ENCODE measurements around the gene INPP5B. TPM values are rescaled to one million over a fixed set of nuclear protein-coding genes. Genes with fewer than 3 reads are reported as not detected.

INPP5B gene
- total and polyA plus RNA-seq, 10 of the 15 experiments (the other 5 are each of a cell fraction or from before 2014, with no cell fraction given) = 10.9 to 54.4 (median 26.9) TPM

GRCh38 chr1:37851782-37852210, 95.1 kb downstream of the INPP5B start:
- intact Hi-C loops (cut with micrococcal nuclease; ENCODE audit: unreplicated experiment) = no loop called here
- ChIA-PET SMC1A (ENCODE audit: uncharacterized antibody, unreplicated experiment) (interaction anchor here (0.6 to 1.8 kb wide), 3 partner anchors 9 to 130 kb away, joined by 3 to 5 read pairs (median 3); no protein-coding TSS in a partner anchor), RAD21 (ENCODE audit: unreplicated experiment) (no interaction called here), CTCF (interaction anchor here (0.6 to 2.9 kb wide), 4 partner anchors 8 to 57 kb away, joined by 4 to 18 read pairs (median 4); partner anchors contain the start of gene MTF1), POLR2A (interaction anchor here (0.6 to 2.2 kb wide), 2 partner anchors 36 to 44 kb away, joined by 6 to 13 read pairs; partner anchors contain the start of genes C1orf122 and YRDC)
- Histone ChIP-seq H3K9ac (ENCODE audit: control insufficient read depth, insufficient read depth, low read length) (no peak overlapping the region), H3K36me3 (ENCODE audit: control insufficient read depth in 2 of 2, insufficient read depth in 2 of 2, low read length in 1 of 2) (peaks cover 0 to 9% of the 10 kb centered on the region in 2 experiments), H3K4me3 (peak overlapping the region; percentile 17; the same call in 1 of the 2 replicates), H3K27ac (ENCODE audit: control insufficient read depth, insufficient read depth) (no peak overlapping the region), H3K4me1 (ENCODE audit: control insufficient read depth, insufficient read depth, low read length) (peaks cover 10% of the 10 kb centered on the region; the same call in 1 of the 2 replicates), H3K27me3 (replicated peaks in 1 of 2; ENCODE audit: control insufficient read depth in 2 of 2, insufficient read depth in 2 of 2, low read length in 1 of 2) (no peaks in the 10 kb centered on the region), H3K9me3 (replicated peaks; ENCODE audit: control insufficient read depth, insufficient read depth, low read length) (no peaks in the 10 kb centered on the region), H2AFZ (ENCODE audit: control insufficient read depth, low read depth, low read length) (no peak overlapping the region), H3K79me2 (ENCODE audit: control insufficient read depth, insufficient read depth, low read length) (peaks cover 52% of the 10 kb centered on the region), H3K4me2 (ENCODE audit: control insufficient read depth, insufficient read depth) (no peak overlapping the region), H4K20me1 (ENCODE audit: control insufficient read depth, insufficient read depth) (no peaks in the 10 kb centered on the region)
- no peak for TF ChIP-seq RAD51 (IDR thresholded peaks at IDR 0.05)
- TF ChIP-seq POLR2AphosphoS5 (IDR thresholded peaks at IDR 0.05; ENCODE audit: low read length) = no peak
- TF ChIP-seq SPI1 (IDR thresholded peaks at IDR 0.05; ENCODE audit: borderline replicate concordance, insufficient read depth, low read depth, low read length) = peak; percentile 39; the same call in 1 of the 2 replicates
- in situ Hi-C loops (cut with MboI) = no loop called here
- 73% methylated on average over 2 of the region's 2 CpGs for WGBS (ENCODE audit: insufficient coverage, insufficient replicate concordance, low lambda C conversion rate, missing lambda C conversion rate)
- no TSS peak for BruUV-seq (replicated peaks)
- FAIRE-seq (peak; percentile 18), ATAC-seq (peak; percentile 52), DNase-seq (ENCODE audit: low read depth, low spot score) (peak; percentile 11)

GRCh38 chr1:37851262-37851661, 95.6 kb downstream of the INPP5B start:
- TF ChIP-seq RAD21 (IDR thresholded peaks at IDR 0.05; ENCODE audit: insufficient read depth, low read depth, low read length) = no peak
- TF ChIP-seq FOXM1 (IDR thresholded peaks at IDR 0.05; ENCODE audit: low read depth, low read length) = no peak
- ATAC-seq (no peak), FAIRE-seq (no peak), DNase-seq (ENCODE audit: low read depth, low spot score) (no peak)
- no peak overlapping the region for H3K4me2 ChIP-seq (ENCODE audit: control insufficient read depth, insufficient read depth)
- no peaks in the 10 kb centered on the region for H4K20me1 ChIP-seq (ENCODE audit: control insufficient read depth, insufficient read depth)
- ChIA-PET POLR2A (interaction anchor here (1.0 to 2.2 kb wide), 5 partner anchors 8 to 43 kb away, joined by 3 to 13 read pairs (median 5); partner anchors contain the start of genes C1orf122, MTF1 and YRDC), CTCF (interaction anchor here (0.5 to 2.9 kb wide), 8 partner anchors 9 to 1114 kb away, joined by 3 to 18 read pairs (median 4); partner anchors contain the start of genes C1orf122, MTF1 and YRDC), RAD21 (ENCODE audit: unreplicated experiment) (interaction anchor here (2.3 kb wide), 1 partner anchor 8 kb away, joined by 12 read pairs; the partner anchor contains the start of gene MTF1), SMC1A (ENCODE audit: uncharacterized antibody, unreplicated experiment) (interaction anchor here (0.8 to 1.8 kb wide), 6 partner anchors 8 to 143 kb away, joined by 3 to 5 read pairs (median 3); partner anchors contain the start of gene MTF1)
- no peaks in the 10 kb centered on the region for H3K9me3 ChIP-seq (replicated peaks; ENCODE audit: control insufficient read depth, insufficient read depth, low read length)
- no TSS peak for BruUV-seq (replicated peaks)
- H2AFZ ChIP-seq (ENCODE audit: control insufficient read depth, low read depth, low read length) = no peak overlapping the region
- H3K4me1 ChIP-seq (ENCODE audit: control insufficient read depth, insufficient read depth, low read length) = peaks cover 10% of the 10 kb centered on the region
- no peak overlapping the region for H3K27ac ChIP-seq (ENCODE audit: control insufficient read depth, insufficient read depth)
- H3K36me3 ChIP-seq (ENCODE audit: control insufficient read depth in 2 of 2, insufficient read depth in 2 of 2, low read length in 1 of 2) = peaks cover 0 to 8% of the 10 kb centered on the region in 2 experiments; a peak in 3 of 4 replicates
- peak overlapping the region; percentile 17; the same call in 1 of the 2 replicates for H3K4me3 ChIP-seq
- in situ Hi-C loops (cut with MboI) (no loop called here), intact Hi-C loops (cut with micrococcal nuclease; ENCODE audit: unreplicated experiment) (no loop called here)
- H3K79me2 ChIP-seq (ENCODE audit: control insufficient read depth, insufficient read depth, low read length) = peaks cover 54% of the 10 kb centered on the region
- H3K9ac ChIP-seq (ENCODE audit: control insufficient read depth, insufficient read depth, low read length) = no peak overlapping the region
- H3K27me3 ChIP-seq (replicated peaks in 1 of 2; ENCODE audit: control insufficient read depth in 2 of 2, insufficient read depth in 2 of 2, low read length in 1 of 2) = no peaks in the 10 kb centered on the region
